K562 (cell line): Measurements from ENCODE around the gene POLR3A. TPM values are rescaled to one million over a fixed set of nuclear protein-coding genes. Genes with fewer than 3 reads are reported as not detected.

Experiments used
- ATF7 ChIP-seq: fragments of 450-650 bp; IDR thresholded peaks from 2 replicates; pipeline ENCODE4 v1.7.1; 2014; ENCODE audit warnings: mild to moderate bottlenecking, moderate library complexity
- CBFA2T3 ChIP-seq: fragments of 450-650 bp; IDR thresholded peaks from 2 replicates; pipeline ENCODE4 v1.6.1; 2017
- DEAF1 ChIP-seq: fragments of 450-650 bp; formaldehyde crosslinking; IDR thresholded peaks from 2 replicates; pipeline ENCODE4 v1.4.0; 2020; ENCODE audit warnings: mild to moderate bottlenecking, moderate library complexity
- ELF4 ChIP-seq: fragments of 450-650 bp; formaldehyde crosslinking; IDR thresholded peaks from 2 replicates; pipeline ENCODE4 v1.4.0; 2022; ENCODE audit warnings: missing genetic modification characterization
- MYC ChIP-seq, 2 experiments: fragments of 250-450 bp in 1 of 2; sonication (Bioruptor Pico) in 1 of 2; IDR thresholded peaks; 2 replicates each; pipeline versions ENCODE4 v1.5.1 to v1.6.1; 2012 to 2021; ENCODE audit warnings: low read depth in 2 of 2, borderline replicate concordance in 1 of 2, improper control_type of control experiment in 1 of 2, low read length in 1 of 2, mild to moderate bottlenecking in 1 of 2, moderate library complexity in 1 of 2
- NFXL1 ChIP-seq: fragments of 450-650 bp; formaldehyde crosslinking; IDR thresholded peaks from 2 replicates; pipeline ENCODE4 v1.4.0; 2021; ENCODE audit warnings: mild to moderate bottlenecking
- PHF21A ChIP-seq: fragments of 450-650 bp; IDR thresholded peaks from 2 replicates; pipeline ENCODE4 v1.6.1; 2017; ENCODE audit warnings: low read depth, borderline replicate concordance
- REST ChIP-seq, 2 experiments: fragments of 450-650 bp; formaldehyde crosslinking in 1 of 2; IDR thresholded peaks; 2 replicates each; pipeline versions ENCODE4 v1.4.0 to v1.6.1; 2014 to 2020; ENCODE audit warnings: mild to moderate bottlenecking in 2 of 2, borderline replicate concordance in 1 of 2, low read depth in 1 of 2
- TEAD1 ChIP-seq, 2 experiments: fragments of 450-650 bp in 1 of 2; sonication (generic) in 1 of 2; formaldehyde crosslinking; IDR thresholded peaks; 2 replicates each; pipeline versions ENCODE4 v1.4.0 to v1.8.0; 2020 to 2022; ENCODE audit warnings: mild to moderate bottlenecking in 2 of 2, missing genetic modification reagents in 1 of 2
- THRB ChIP-seq: fragments of 450-650 bp; formaldehyde crosslinking; conservative IDR thresholded peaks from 2 replicates; pipeline ENCODE4 v1.4.0; 2022; ENCODE audit warnings: mild to moderate bottlenecking, missing genetic modification characterization
- U2AF2 ChIP-seq: fragments of 200-400 bp; formaldehyde crosslinking; optimal IDR thresholded peaks from 2 replicates; pipeline ENCODE3; 2017; ENCODE audit warnings: low read depth, mild to moderate bottlenecking, low read length
- ZNF347 ChIP-seq: fragments of 450-650 bp; formaldehyde crosslinking; IDR thresholded peaks from 2 replicates; pipeline ENCODE4 v1.4.0; 2020; ENCODE audit warnings: low read depth, mild to moderate bottlenecking, moderate library complexity
- ZNF384 ChIP-seq: IDR thresholded peaks from 2 replicates; pipeline ENCODE4 v1.6.1; 2012; ENCODE audit warnings: low read depth, low read length, improper control_type of control experiment
- ZNF561 ChIP-seq: fragments of 450-650 bp; formaldehyde crosslinking; conservative IDR thresholded peaks from 2 replicates; pipeline ENCODE4 v1.4.0; 2020; ENCODE audit warnings: mild to moderate bottlenecking, moderate library complexity
- polyA plus RNA-seq, 8 experiments: library from polyadenylated mRNA; depleted of rRNA in 4 of 8; stranded (reverse) in 5 of 8; unstranded in 3 of 8; fragments of >200 nt; fragmentation: Nextera tagmentation in 2 of 8; fragmentation: Illumina TruSeq in 1 of 8; extraction: Ambion mirVana in 2 of 8; extraction: Trizol in 1 of 8; gene quantifications; 2 replicates each; pipeline versions ENCODE4 v1.2.1 to v1.2.3, GENCODE V29; 2011 to 2014; ENCODE audit warnings: inconsistent platforms in 1 of 8, missing spikeins in 1 of 8
- total RNA-seq, 7 experiments: library from RNA; depleted of rRNA in 6 of 7; stranded (reverse); fragments of >200 nt in 6 of 7; fragmentation: Illumina TruSeq in 2 of 7; extraction: Trizol in 2 of 7; gene quantifications; 2 replicates each; pipeline versions ENCODE4 v1.2.1 to v1.2.3, GENCODE V29; 2011 to 2021; ENCODE audit warnings: low replicate concordance in 1 of 7
- TF ChIP-seq, protein P1 (sequence below): sonication (generic); formaldehyde crosslinking; IDR thresholded peaks from 2 replicates; pipeline ENCODE4 v1.8.0; 2022; ENCODE audit warnings: missing genetic modification reagents, mild to moderate bottlenecking, moderate library complexity, borderline replicate concordance

The POLR3A gene
- total and polyA plus RNA-seq, 9 of the 15 experiments (the other 6 are each of a cell fraction or from before 2014, with no cell fraction given) = 14.9 to 37.0 (median 26.7) TPM

DNA sequence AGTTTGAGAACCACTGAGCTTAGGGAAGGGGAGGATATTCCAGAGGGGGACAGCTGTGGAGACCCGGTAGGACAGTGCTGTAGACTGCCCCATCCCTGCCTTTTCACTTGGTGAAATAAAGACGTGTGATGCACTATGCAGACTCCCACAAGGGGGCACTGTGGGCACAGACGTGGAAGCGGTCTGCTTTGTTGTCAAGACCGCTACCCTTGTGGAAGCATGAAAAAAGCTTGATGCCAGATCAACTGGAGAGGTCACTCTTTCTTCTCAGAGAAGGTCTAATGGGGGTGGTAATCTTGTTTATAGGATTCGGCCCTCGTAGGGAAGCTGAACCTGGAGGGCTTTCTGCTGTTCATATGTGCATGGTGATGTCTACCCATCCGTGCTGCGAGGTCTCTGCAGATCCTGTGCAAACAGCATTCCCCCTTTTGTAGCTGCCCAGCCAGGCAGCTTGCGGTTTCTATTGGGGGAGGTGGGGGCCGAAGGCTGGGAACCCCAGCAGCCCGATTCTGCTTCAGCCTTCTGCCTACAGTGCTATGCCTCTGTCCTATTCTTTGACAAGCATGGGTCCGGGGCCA, 18.1 kb upstream of the POLR3A start (continued):
- TF ChIP-seq, protein P1, sequence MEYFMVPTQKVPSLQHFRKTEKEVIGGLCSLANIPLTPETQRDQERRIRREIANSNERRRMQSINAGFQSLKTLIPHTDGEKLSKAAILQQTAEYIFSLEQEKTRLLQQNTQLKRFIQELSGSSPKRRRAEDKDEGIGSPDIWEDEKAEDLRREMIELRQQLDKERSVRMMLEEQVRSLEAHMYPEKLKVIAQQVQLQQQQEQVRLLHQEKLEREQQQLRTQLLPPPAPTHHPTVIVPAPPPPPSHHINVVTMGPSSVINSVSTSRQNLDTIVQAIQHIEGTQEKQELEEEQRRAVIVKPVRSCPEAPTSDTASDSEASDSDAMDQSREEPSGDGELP (CRISPR knock-in tag) = peak; percentile 48; the same call in 1 of the 2 replicates
- TF ChIP-seq THRB (CRISPR knock-in tag) = 0 out of 2 replicates have a peak, but pooled peaks have one; percentile 33
- 0 out of 2 replicates have a peak, but pooled peaks have one; percentile 18 for TF ChIP-seq ELF4
- TF ChIP-seq ZNF384 = peak; percentile 49; the same call in 1 of the 2 replicates
- TF ChIP-seq PHF21A = no peak
- TF ChIP-seq ZNF347 (CRISPR knock-in tag) = no peak
- no peak for TF ChIP-seq U2AF2
- peak; percentile 78; the same call in 1 of the 2 replicates for TF ChIP-seq REST (IDR thresholded peaks at IDR 0.05; ENCODE audit: borderline replicate concordance)
- no peak for TF ChIP-seq REST (CRISPR knock-in tag; IDR thresholded peaks at IDR 0.05; ENCODE audit: low read depth)
- peak in 1 of 2 experiments; percentile 21; a peak in 1 of 4 replicates for TF ChIP-seq TEAD1 (CRISPR knock-in tag; IDR thresholded peaks at IDR 0.05)
- TF ChIP-seq NFXL1 (CRISPR knock-in tag) = no peak
- TF ChIP-seq DEAF1 (CRISPR knock-in tag) = peak; percentile 85
- peak; percentile 60; the same call in 1 of the 2 replicates for TF ChIP-seq MYC (IDR thresholded peaks at IDR 0.05; ENCODE audit: low read depth, low read length)
- no peak for TF ChIP-seq MYC (CRISPR knock-in tag; IDR thresholded peaks at IDR 0.05; ENCODE audit: borderline replicate concordance, low read depth)
- TF ChIP-seq ZNF561 (CRISPR knock-in tag) = no peak
- TF ChIP-seq ATF7 = peak; percentile 31; the same call in 1 of the 2 replicates
- no peak for TF ChIP-seq CBFA2T3
